MM.1S (cell line): ENCODE results near the gene PRUNE2.

Experiments used
- CTCF ChIP-seq: fragments of 300-600 bp; sonication (generic); IDR thresholded peaks from 2 replicates; pipeline ENCODE4 v1.5.1; 2016; ENCODE audit warnings: antibody characterized with exemption, low read length, mixed read lengths
- EZH2 ChIP-seq: fragments of 300-600 bp; sonication (generic); optimal IDR thresholded peaks from 2 replicates; pipeline ENCODE3; 2017; ENCODE audit warnings: low read depth, mild to moderate bottlenecking, antibody characterized with exemption, low read length, mixed read lengths
- EZH2phosphoT487 ChIP-seq: fragments of 300-600 bp; sonication (generic); IDR thresholded peaks from 2 replicates; pipeline ENCODE4 v1.6.1; 2018; ENCODE audit warnings: antibody characterized with exemption, low read length

GRCh38 chr9:76787677-76788076 lies 118.2 kb downstream of the PRUNE2 start:
- TF ChIP-seq EZH2 (no peak), CTCF (no peak), EZH2phosphoT487 (no peak)
